A673 (cell line): ENCODE data around the gene QRFP. TPM values are rescaled to one million over a fixed set of nuclear protein-coding genes. Genes with fewer than 3 reads are reported as not detected.

ENCODE experiments used
- BruUV-seq: library from RNA; stranded (reverse); fragments of 400-500 nt; replicated peaks from 2 replicates; lab custom pipeline; 2021; lab: Mats Ljungman, UMichigan
- CTCF ChIA-PET: fragments of 300-600 bp; sonication (Branson Sonifier 250); formaldehyde crosslinking; loops from one replicate; lab custom pipeline; 2022; ENCODE audit warnings: antibody characterized with exemption; lab: Charles Lee
- POLR2A ChIA-PET: fragments of 300-600 bp; sonication (Branson Sonifier 250); formaldehyde crosslinking; loops from one replicate; lab custom pipeline; 2022; ENCODE audit warnings: antibody characterized with exemption; ENCODE audit not compliant: low non-redundant PET; lab: Charles Lee
- DNase-seq: peaks from one replicate; pipeline ENCODE4 v3.0.0-alpha.2; 2015; ENCODE audit warnings: low spot score
- H3K27ac ChIP-seq: fragments of 200-600 bp; sonication (generic); 2 replicates; pipeline ENCODE4 v1.5.1; 2016; ENCODE audit warnings: mixed run types, low read depth, mild to moderate bottlenecking, mixed read lengths, antibody characterized with exemption, low read length; ENCODE audit not compliant: poor library complexity, severe bottlenecking
- H3K27me3 ChIP-seq: fragments of 200-600 bp; sonication (generic); replicated peaks from 2 replicates; pipeline ENCODE4 v1.6.1; 2017; ENCODE audit warnings: mixed run types, low read depth, mild to moderate bottlenecking, mixed read lengths, antibody characterized with exemption, low read length; ENCODE audit not compliant: insufficient read depth, poor library complexity
- H3K36me3 ChIP-seq: fragments of 200-600 bp; sonication (generic); 2 replicates; pipeline ENCODE4 v1.6.1; 2016; ENCODE audit warnings: mixed run types, mild to moderate bottlenecking, mixed read lengths, antibody characterized with exemption, low read length; ENCODE audit not compliant: insufficient read depth, poor library complexity, severe bottlenecking
- H3K4me1 ChIP-seq: fragments of 200-600 bp; sonication (generic); 2 replicates; pipeline ENCODE4 v1.6.1; 2017; ENCODE audit warnings: mixed run types, mild to moderate bottlenecking, mixed read lengths, antibody characterized with exemption, low read length; ENCODE audit not compliant: insufficient read depth, poor library complexity, severe bottlenecking
- H3K4me3 ChIP-seq: fragments of 200-600 bp; sonication (generic); 2 replicates; pipeline ENCODE4 v1.5.1; 2016; ENCODE audit warnings: low read depth, mixed run types, mild to moderate bottlenecking, mixed read lengths, low read length; ENCODE audit not compliant: poor library complexity, severe bottlenecking
- H3K9me3 ChIP-seq: fragments of 200-600 bp; sonication (generic); 2 replicates; pipeline ENCODE4 v1.6.1; 2016; ENCODE audit warnings: mixed run types, low read depth, mild to moderate bottlenecking, mixed read lengths, antibody characterized with exemption, low read length; ENCODE audit not compliant: poor library complexity, severe bottlenecking
- EZH2 ChIP-seq: fragments of 200-600 bp; sonication (generic); IDR thresholded peaks from 2 replicates; pipeline ENCODE4 v1.6.1; 2017; ENCODE audit warnings: borderline replicate concordance, low read depth, mild to moderate bottlenecking, mixed read lengths, antibody characterized with exemption, low read length; ENCODE audit not compliant: poor library complexity, severe bottlenecking
- intact Hi-C: fragments of 100-400 bp; cut with micrococcal nuclease; formaldehyde crosslinking; loops from one replicate; pipeline ENCODE4 v1.10.0; 2022; ENCODE audit not compliant: unreplicated experiment
- total RNA-seq: library from RNA; stranded (reverse); gene quantifications from 2 replicates; pipeline ENCODE4 v1.2.3, GENCODE V29; 2021
- TF ChIP-seq, protein P1 (sequence below): fragments of 300-800, 200-600 bp; sonication (generic); conservative IDR thresholded peaks from 2 replicates; pipeline ENCODE4 v1.5.1; 2017; ENCODE audit warnings: low read depth, mild to moderate bottlenecking, antibody characterized with exemption, low read length, moderate library complexity, mixed read lengths

The QRFP gene
- total RNA-seq, 1 experiment from 2014 or later: not detected

DNA sequence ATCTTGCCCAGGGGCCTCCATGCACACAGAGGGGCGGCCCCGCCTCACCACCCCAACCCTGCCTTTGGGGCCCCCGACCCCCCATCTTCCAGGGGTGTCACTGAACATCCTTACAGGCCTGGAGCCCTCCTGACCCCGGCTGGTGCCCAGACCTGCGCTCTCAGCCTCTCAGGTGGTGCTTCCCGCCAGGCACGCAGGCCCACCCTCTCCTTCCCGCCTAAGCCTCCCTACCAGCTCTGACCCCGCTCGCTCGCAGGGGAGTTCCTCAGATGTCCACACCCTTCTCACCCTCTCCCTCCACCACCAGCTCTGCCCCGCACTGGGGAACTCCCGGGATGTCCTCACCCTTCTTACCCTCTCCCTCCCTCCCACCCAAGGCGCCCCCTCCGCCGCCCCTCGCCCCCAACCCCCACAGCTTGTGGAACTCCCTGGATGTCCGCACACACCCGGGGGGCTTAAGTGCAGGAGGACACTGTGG is 12.3 kb upstream of the QRFP start:
- H3K9me3 ChIP-seq: no peaks in the 10 kb centered on the region
- ChIA-PET POLR2A (no interaction called here), CTCF (no interaction called here)
- H3K27me3 ChIP-seq: no peaks in the 10 kb centered on the region
- H3K36me3 ChIP-seq: no peaks in the 10 kb centered on the region
- no TSS peak for BruUV-seq
- no peak for DNase-seq
- intact Hi-C loops: no loop called here
- no peak overlapping the region for H3K4me3 ChIP-seq
- no peaks in the 10 kb centered on the region for H3K4me1 ChIP-seq
- TF ChIP-seq, protein P1, sequence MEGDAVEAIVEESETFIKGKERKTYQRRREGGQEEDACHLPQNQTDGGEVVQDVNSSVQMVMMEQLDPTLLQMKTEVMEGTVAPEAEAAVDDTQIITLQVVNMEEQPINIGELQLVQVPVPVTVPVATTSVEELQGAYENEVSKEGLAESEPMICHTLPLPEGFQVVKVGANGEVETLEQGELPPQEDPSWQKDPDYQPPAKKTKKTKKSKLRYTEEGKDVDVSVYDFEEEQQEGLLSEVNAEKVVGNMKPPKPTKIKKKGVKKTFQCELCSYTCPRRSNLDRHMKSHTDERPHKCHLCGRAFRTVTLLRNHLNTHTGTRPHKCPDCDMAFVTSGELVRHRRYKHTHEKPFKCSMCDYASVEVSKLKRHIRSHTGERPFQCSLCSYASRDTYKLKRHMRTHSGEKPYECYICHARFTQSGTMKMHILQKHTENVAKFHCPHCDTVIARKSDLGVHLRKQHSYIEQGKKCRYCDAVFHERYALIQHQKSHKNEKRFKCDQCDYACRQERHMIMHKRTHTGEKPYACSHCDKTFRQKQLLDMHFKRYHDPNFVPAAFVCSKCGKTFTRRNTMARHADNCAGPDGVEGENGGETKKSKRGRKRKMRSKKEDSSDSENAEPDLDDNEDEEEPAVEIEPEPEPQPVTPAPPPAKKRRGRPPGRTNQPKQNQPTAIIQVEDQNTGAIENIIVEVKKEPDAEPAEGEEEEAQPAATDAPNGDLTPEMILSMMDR: no peak
- TF ChIP-seq EZH2: no peak
- H3K27ac ChIP-seq: no peak overlapping the region

DNA sequence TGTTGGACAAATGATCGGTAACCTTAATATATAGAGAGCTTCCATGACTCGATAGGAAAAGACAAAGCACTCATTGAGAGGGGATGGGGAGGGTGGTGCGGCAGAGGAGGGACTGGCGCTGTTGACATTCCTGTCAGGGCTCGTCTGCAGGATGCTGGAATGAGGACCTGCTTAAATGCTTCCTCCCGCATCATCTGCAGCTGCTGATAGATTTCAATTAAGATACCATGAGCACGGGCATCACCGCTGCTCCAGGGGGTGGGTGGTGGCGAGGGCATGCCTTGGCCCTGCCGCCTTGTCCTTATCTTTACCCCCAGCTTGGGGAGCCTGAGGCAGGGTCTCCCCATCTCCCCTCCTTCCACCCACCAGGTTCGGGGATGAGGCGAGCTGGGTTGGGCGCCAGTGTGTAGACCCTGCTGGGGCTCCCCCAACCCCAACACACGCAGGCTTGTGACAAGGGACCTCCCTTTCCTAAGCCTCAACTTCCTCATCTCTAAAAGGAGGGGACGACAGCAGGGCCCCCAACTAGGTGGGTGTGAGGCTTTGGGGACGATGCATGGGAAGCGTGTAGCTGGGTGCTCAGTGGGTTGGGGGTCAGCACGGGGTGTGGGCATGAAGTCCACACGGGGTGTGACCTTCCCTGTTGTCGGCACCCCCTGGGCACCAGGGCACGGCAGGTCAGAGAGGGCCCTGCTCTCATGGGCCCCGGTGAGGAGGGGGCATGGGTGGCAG is 11.7 kb upstream of the QRFP start:
- BruUV-seq: no TSS peak

DNA sequence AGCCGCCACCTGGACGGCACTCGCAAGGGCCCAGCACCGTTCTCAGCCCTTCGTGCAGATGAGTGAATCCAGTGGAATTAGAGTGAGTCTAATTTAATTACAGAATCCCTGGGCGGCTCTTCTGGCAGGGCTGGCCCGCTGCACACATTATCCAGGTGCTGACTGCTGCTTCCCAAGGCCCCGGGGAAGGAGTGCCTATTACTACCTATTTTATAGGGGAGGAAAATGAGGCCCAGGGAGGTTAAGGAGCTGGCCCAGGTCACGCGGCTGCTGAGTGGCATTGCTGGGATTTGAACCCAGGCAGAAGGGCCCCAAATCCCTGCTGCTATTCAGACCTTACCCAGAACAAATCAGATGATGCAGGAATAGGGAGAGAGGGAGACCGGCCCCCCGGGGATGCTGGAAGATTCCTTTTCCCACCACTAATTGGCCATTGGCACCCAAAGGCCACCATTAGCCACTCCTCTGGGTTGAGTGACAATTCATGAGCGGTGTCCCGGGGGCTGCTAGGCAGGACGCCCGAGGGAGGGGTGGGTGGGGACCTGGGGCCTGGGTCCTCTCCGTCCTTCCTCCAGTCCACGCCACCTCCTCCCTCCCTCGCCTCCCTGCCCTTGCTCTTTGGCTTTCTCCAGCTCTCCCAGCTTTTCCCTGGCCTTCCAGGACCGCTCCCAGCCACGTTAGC is 10.3 kb upstream of the QRFP start:
- ChIA-PET POLR2A (no interaction called here), CTCF (no interaction called here)
- no peak for DNase-seq
- H3K4me3 ChIP-seq: no peak overlapping the region
- no peak overlapping the region for H3K27ac ChIP-seq
- no peaks in the 10 kb centered on the region for H3K4me1 ChIP-seq
- BruUV-seq: no TSS peak
- TF ChIP-seq, protein P1: no peak
- no peak for TF ChIP-seq EZH2
- H3K36me3 ChIP-seq: no peaks in the 10 kb centered on the region
- no peaks in the 10 kb centered on the region for H3K9me3 ChIP-seq
- H3K27me3 ChIP-seq: no peaks in the 10 kb centered on the region
- intact Hi-C loops: no loop called here

More for the DNA sequence above, 11.7 kb upstream of the QRFP start:
- ChIA-PET POLR2A (no interaction called here), CTCF (no interaction called here)
- Histone ChIP-seq H3K27ac (no peak overlapping the region), H3K4me3 (no peak overlapping the region), H3K27me3 (no peaks in the 10 kb centered on the region), H3K4me1 (no peaks in the 10 kb centered on the region), H3K9me3 (no peaks in the 10 kb centered on the region), H3K36me3 (no peaks in the 10 kb centered on the region)
- no peak for TF ChIP-seq EZH2
- TF ChIP-seq, protein P1: no peak
- intact Hi-C loops: no loop called here
- no peak for DNase-seq
